HG03108 (cell line): ENCODE data around the gene MAN1B1.

Experiments used
- ATAC-seq: cut with Tn5 transposase; IDR thresholded peaks from one replicate; pipeline ENCODE4 v1.9.1; 2021; ENCODE audit warnings: moderate library complexity; ENCODE audit not compliant: unreplicated experiment

The MAN1B1 gene

GRCh38 chr9:137141976-137142936 lies 55.5 kb downstream of the MAN1B1 start:
- no peak for ATAC-seq

- no peak for ATAC-seq
Observed at GRCh38 chr9:137143459-137143858, 56.7 kb downstream of the MAN1B1 start.

- ATAC-seq = no peak
Observed at GRCh38 chr9:137145731-137146526, 59.1 kb downstream of the MAN1B1 start.

GRCh38 chr9:137146527-137146918 lies 59.7 kb downstream of the MAN1B1 start:
- no peak for ATAC-seq

GRCh38 chr9:137147091-137147792 lies 60.5 kb downstream of the MAN1B1 start:
- ATAC-seq = no peak

GRCh38 chr9:137147793-137148160 lies 61.0 kb downstream of the MAN1B1 start:
- ATAC-seq = no peak

GRCh38 chr9:137148242-137148641 lies 61.5 kb downstream of the MAN1B1 start:
- ATAC-seq = no peak

GRCh38 chr9:137148661-137149060 lies 61.9 kb downstream of the MAN1B1 start:
- no peak for ATAC-seq

- ATAC-seq = no peak
Observed at GRCh38 chr9:137149363-137149762, 62.6 kb downstream of the MAN1B1 start.

- ATAC-seq = peak; percentile 20
Observed at GRCh38 chr9:137149942-137150616, 63.3 kb downstream of the MAN1B1 start.

- peak; percentile 36 for ATAC-seq
Observed at GRCh38 chr9:137150617-137151457, 64.1 kb downstream of the MAN1B1 start.

GRCh38 chr9:137152844-137153405 lies 66.1 kb downstream of the MAN1B1 start:
- no peak for ATAC-seq

GRCh38 chr9:137156567-137157375 lies 70.0 kb downstream of the MAN1B1 start:
- ATAC-seq = no peak

GRCh38 chr9:137157618-137158415 lies 71.0 kb downstream of the MAN1B1 start:
- no peak for ATAC-seq

- ATAC-seq = no peak
Observed at GRCh38 chr9:137158625-137159024, 71.8 kb downstream of the MAN1B1 start.
